ENCODE data around the gene CDK6. TPM values are rescaled to one million over a fixed set of nuclear protein-coding genes. Genes with fewer than 3 reads are reported as not detected.
"Not testable (repeated sequence)": the region's sequence is repeated elsewhere in the genome, so short reads cannot be mapped to it uniquely, and the experiment has no call there.

The CDK6 gene
- total RNA-seq, 4 donors from 2014 or later, result 12.9 to 32.7 (median 21.6) TPM

DNA sequence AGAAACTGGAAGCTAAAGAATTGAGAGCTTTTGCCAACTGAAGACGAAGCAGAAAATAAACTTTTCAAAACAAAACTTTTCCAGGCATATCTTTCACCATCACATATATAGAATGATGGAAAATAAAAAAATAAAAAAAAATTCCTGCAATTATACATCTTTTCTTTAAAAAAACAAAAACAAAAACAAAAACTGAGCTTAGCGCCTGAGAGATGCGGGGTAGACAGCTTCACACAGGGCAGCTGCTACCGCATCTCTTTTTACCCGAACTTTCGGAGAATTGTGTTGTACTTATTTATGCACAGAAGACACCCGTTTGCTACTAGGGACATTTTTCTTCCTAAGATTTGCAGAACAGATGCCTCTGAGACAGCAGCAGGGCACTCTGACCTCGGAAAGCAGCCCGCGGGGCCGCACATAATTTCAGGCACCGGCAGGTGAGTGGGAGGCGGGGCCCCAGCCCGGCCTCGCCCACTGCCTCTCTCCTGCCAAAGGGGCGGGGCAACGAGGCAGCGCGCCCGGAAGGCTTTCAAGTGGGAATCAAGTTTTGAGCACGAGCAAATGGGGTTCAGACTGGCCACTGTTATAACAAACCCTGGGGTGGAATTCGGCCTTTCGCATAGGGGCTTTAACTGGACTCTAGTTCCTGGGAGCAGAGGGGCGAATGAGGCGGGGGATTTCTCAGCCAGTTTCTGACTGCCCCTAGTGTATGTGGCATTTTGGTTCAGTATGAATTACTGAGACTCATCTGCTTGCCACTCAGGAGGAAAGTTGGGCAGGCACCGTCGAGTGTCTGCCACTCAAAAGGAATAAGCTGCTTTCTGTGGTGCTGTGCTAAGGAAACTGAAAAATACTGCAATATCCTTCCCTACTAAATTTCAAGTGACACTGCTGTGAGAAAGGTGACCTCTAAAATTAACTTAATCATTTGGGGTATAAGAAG lies 227.7 kb downstream of the CDK6 start:
- H3K27ac ChIP-seq, result no peak overlapping the region
- H3K4me1 ChIP-seq, result peaks cover 0 to under 1% (median 0%) of the 10 kb centered on the region in 4 donors
- H3K36me3 ChIP-seq, result no peaks in the 10 kb centered on the region
- TF ChIP-seq, protein P1, sequence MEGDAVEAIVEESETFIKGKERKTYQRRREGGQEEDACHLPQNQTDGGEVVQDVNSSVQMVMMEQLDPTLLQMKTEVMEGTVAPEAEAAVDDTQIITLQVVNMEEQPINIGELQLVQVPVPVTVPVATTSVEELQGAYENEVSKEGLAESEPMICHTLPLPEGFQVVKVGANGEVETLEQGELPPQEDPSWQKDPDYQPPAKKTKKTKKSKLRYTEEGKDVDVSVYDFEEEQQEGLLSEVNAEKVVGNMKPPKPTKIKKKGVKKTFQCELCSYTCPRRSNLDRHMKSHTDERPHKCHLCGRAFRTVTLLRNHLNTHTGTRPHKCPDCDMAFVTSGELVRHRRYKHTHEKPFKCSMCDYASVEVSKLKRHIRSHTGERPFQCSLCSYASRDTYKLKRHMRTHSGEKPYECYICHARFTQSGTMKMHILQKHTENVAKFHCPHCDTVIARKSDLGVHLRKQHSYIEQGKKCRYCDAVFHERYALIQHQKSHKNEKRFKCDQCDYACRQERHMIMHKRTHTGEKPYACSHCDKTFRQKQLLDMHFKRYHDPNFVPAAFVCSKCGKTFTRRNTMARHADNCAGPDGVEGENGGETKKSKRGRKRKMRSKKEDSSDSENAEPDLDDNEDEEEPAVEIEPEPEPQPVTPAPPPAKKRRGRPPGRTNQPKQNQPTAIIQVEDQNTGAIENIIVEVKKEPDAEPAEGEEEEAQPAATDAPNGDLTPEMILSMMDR (IDR thresholded peaks at IDR 0.05), result no peak
- TF ChIP-seq POLR2A (IDR thresholded peaks at IDR 0.05), result no peak
- TF ChIP-seq POLR2AphosphoS5 (IDR thresholded peaks at IDR 0.05), result no peak
- no peak for TF ChIP-seq EP300 (IDR thresholded peaks at IDR 0.05; ENCODE audit: low read depth)
- intact Hi-C loops (cut with DNase I; ENCODE audit: low total_unique reads), result no loop called here
- DNase-seq, result no peak
- H3K9me3 ChIP-seq, result no peaks in the 10 kb centered on the region
- no peak overlapping the region for H3K4me3 ChIP-seq
- in situ Hi-C loops (cut with MboI; ENCODE audit: low pct_ligation_motif_present in 1 of 4, low pct_unique_long_range_greater_than_20kb in 1 of 4, low sequenced_read_pairs in 3 of 4), result loop anchor here in 1 of 4 donors (25.0 kb wide), 1 partner anchor 454 kb away; no protein-coding TSS in a partner anchor
- 77 to 78% methylated on average over 9 to 27 of the region's 27 CpGs for WGBS, 2 donors (ENCODE audit: low coverage in 1 of 2)
- H3K27me3 ChIP-seq, result no peaks in the 10 kb centered on the region

GRCh38 chr7:92606985-92607384 lies 229.4 kb downstream of the CDK6 start:
- no peak for DNase-seq
- TF ChIP-seq POLR2AphosphoS5 (IDR thresholded peaks at IDR 0.05), result no peak
- TF ChIP-seq POLR2A (IDR thresholded peaks at IDR 0.05), result no peak
- TF ChIP-seq, protein P1 (IDR thresholded peaks at IDR 0.05), result no peak
- no peak for TF ChIP-seq EP300 (IDR thresholded peaks at IDR 0.05; ENCODE audit: low read depth)
- intact Hi-C loops (cut with DNase I; ENCODE audit: low total_unique reads) (no loop called here), in situ Hi-C loops (cut with MboI; ENCODE audit: low pct_ligation_motif_present in 1 of 4, low pct_unique_long_range_greater_than_20kb in 1 of 4, low sequenced_read_pairs in 3 of 4) (loop anchor here in 1 of 4 donors (25.0 kb wide), 1 partner anchor 455 kb away; no protein-coding TSS in a partner anchor)
- H3K4me3 ChIP-seq, result no peak overlapping the region
- no peaks in the 10 kb centered on the region for H3K27me3 ChIP-seq
- H3K4me1 ChIP-seq, result no peaks in the 10 kb centered on the region
- no peaks in the 10 kb centered on the region for H3K9me3 ChIP-seq
- no peaks in the 10 kb centered on the region for H3K36me3 ChIP-seq
- H3K27ac ChIP-seq, result no peak overlapping the region
- 86 to 98% methylated on average over 4 of the region's 4 CpGs for WGBS, 2 donors (ENCODE audit: low coverage in 1 of 2)

- H3K27ac ChIP-seq; intact Hi-C loops (cut with DNase I; ENCODE audit: low total_unique reads); H3K4me3 ChIP-seq; H3K9me3 ChIP-seq; H3K4me1 ChIP-seq; H3K36me3 ChIP-seq; H3K27me3 ChIP-seq; DNase-seq: not testable (repeated sequence)
- in situ Hi-C loops (cut with MboI; ENCODE audit: low pct_ligation_motif_present in 1 of 4, low pct_unique_long_range_greater_than_20kb in 1 of 4, low sequenced_read_pairs in 3 of 4), result loop anchor here in 1 of 4 donors (25.0 kb wide), 1 partner anchor 458 kb away; no protein-coding TSS in a partner anchor
- 91 to 100% methylated on average over 3 to 7 of the region's 7 CpGs for WGBS, 2 donors (ENCODE audit: low coverage in 1 of 2)
Observed at GRCh38 chr7:92604517-92604916, 231.9 kb downstream of the CDK6 start.

- in situ Hi-C loops (cut with MboI; ENCODE audit: low pct_ligation_motif_present in 1 of 4, low pct_unique_long_range_greater_than_20kb in 1 of 4, low sequenced_read_pairs in 3 of 4), result loop anchor here in 1 of 4 donors (25.0 kb wide), 1 partner anchor 459 kb away; no protein-coding TSS in a partner anchor
- no peak for DNase-seq
- no peak for TF ChIP-seq EP300 (IDR thresholded peaks at IDR 0.05; ENCODE audit: low read depth)
- Histone ChIP-seq H3K4me3 (no peak overlapping the region), H3K27ac (no peak overlapping the region), H3K27me3 (no peaks in the 10 kb centered on the region), H3K36me3 (no peaks in the 10 kb centered on the region), H3K9me3 (no peaks in the 10 kb centered on the region), H3K4me1 (no peaks in the 10 kb centered on the region)
- 33 to 73% methylated on average over 1 of the region's 1 CpG for WGBS, 2 donors (ENCODE audit: low coverage in 1 of 2)
- intact Hi-C loops (cut with DNase I; ENCODE audit: low total_unique reads), result no loop called here
Observed at GRCh38 chr7:92603089-92603445, 233.3 kb downstream of the CDK6 start.

DNA sequence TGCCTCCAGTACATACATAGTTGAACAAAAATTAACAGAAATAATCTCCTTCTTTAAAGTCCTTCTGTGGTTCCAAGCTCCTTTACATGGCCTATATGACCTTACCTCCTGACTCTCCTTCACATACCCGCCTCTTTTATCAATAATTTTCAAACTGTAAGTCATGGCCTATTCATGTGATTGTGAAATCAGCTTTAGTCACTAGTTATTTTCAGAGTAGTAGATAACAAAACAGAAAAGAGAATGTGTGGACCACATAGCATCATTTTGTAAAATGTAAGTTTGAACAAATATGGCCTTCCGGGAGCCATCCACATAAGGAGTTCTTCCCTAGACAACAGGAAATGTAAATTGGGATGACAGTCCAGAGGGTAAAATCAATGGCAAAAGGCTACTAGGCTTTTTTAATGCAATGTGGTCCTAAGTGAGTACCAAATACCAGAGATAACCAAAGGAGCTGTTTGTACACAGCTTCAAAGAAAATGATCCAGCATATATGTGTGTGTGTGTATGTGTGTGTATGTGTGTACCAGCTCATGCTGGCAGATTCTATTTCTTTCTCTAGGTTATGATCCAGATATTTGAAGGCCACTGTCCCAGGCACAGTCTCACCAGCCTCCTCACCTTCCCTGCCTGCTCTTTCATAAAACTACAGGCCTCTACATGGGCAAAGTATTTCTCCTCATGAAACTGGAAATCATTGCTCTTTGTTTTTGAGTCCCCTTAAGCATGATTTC lies 233.9 kb downstream of the CDK6 start:
- DNase-seq, result no peak
- intact Hi-C loops (cut with DNase I; ENCODE audit: low total_unique reads) (no loop called here), in situ Hi-C loops (cut with MboI; ENCODE audit: low pct_ligation_motif_present in 1 of 4, low pct_unique_long_range_greater_than_20kb in 1 of 4, low sequenced_read_pairs in 3 of 4) (loop anchor here in 1 of 4 donors (25.0 kb wide), 1 partner anchor 460 kb away; no protein-coding TSS in a partner anchor)
- Histone ChIP-seq H3K4me1 (no peaks in the 10 kb centered on the region), H3K27me3 (no peaks in the 10 kb centered on the region), H3K27ac (no peak overlapping the region), H3K4me3 (no peak overlapping the region), H3K36me3 (no peaks in the 10 kb centered on the region), H3K9me3 (no peaks in the 10 kb centered on the region)
- 92 to 100% methylated on average over 2 of the region's 2 CpGs for WGBS, 2 donors (ENCODE audit: low coverage in 1 of 2)
- TF ChIP-seq POLR2AphosphoS5 (IDR thresholded peaks at IDR 0.05) (no peak), EP300 (IDR thresholded peaks at IDR 0.05; ENCODE audit: low read depth) (no peak), POLR2A (IDR thresholded peaks at IDR 0.05) (no peak)
- TF ChIP-seq, protein P1 (IDR thresholded peaks at IDR 0.05), result no peak

Data from transverse colon (tissue), 4 donors.